Fibroblast of pulmonary artery (primary cell): ENCODE results near the gene CLDN24.

Experiments
- DNase-seq: peaks from one replicate; pipeline ENCODE4 v3.0.0-alpha.2; 2010; ENCODE audit warnings: low read depth
- H3K4me3 ChIP-seq: replicated peaks from 2 replicates; pipeline ENCODE4 v1.5.1; 2011; ENCODE audit warnings: low read depth, mild to moderate bottlenecking, control low read depth, low read length, moderate library complexity
- TF ChIP-seq, protein P1 (sequence below): IDR thresholded peaks from 2 replicates; pipeline ENCODE4 v1.5.1; 2011; ENCODE audit warnings: mild to moderate bottlenecking, control low read depth, low read length, inconsistent platforms; ENCODE audit errors: missing control alignments

CLDN24 gene

DNA sequence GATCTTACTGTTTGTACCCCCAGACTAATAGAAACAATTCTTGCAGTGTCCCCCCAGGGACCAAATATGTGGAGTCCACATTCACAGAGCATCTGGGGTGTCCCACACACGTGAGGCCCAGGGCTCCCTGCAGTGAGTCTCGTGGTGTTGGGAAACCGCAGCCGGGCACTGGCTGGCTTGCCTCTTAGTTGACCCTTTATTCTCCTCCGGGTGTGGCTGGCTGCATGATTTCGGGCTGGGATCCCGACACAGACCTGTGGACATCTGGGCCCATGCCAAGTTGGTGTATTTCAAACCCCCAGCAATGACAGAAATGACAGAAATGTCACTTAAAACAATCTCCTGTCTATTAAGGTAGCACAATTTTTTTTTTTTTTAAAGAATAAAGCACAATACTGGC is 15.6 kb upstream of the CLDN24 start:
- TF ChIP-seq, protein P1, sequence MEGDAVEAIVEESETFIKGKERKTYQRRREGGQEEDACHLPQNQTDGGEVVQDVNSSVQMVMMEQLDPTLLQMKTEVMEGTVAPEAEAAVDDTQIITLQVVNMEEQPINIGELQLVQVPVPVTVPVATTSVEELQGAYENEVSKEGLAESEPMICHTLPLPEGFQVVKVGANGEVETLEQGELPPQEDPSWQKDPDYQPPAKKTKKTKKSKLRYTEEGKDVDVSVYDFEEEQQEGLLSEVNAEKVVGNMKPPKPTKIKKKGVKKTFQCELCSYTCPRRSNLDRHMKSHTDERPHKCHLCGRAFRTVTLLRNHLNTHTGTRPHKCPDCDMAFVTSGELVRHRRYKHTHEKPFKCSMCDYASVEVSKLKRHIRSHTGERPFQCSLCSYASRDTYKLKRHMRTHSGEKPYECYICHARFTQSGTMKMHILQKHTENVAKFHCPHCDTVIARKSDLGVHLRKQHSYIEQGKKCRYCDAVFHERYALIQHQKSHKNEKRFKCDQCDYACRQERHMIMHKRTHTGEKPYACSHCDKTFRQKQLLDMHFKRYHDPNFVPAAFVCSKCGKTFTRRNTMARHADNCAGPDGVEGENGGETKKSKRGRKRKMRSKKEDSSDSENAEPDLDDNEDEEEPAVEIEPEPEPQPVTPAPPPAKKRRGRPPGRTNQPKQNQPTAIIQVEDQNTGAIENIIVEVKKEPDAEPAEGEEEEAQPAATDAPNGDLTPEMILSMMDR = no peak
- H3K4me3 ChIP-seq = no peak overlapping the region
- DNase-seq = no peak

DNA sequence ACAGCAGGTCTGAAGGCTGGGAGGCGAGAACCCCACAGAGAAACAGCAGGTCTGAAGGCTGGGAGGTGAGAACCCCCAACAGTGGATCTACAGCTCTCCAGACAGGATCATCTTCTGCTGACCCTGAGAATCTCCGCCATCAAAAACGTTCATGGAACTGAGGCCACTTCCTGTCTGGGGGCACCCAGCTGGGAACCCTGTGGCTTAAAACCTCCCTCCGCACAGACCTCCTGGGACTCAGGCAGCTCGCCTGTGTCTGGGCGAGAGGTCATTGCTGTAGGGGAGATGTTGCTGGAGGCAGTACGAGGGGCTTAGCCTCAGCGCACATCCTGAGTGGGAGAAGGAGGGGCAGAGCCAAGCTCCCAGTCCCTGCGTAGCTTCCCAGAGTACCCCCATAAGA is 15.1 kb upstream of the CLDN24 start:
- no peak for DNase-seq
- TF ChIP-seq, protein P1 = no peak
- H3K4me3 ChIP-seq = no peak overlapping the region

DNA sequence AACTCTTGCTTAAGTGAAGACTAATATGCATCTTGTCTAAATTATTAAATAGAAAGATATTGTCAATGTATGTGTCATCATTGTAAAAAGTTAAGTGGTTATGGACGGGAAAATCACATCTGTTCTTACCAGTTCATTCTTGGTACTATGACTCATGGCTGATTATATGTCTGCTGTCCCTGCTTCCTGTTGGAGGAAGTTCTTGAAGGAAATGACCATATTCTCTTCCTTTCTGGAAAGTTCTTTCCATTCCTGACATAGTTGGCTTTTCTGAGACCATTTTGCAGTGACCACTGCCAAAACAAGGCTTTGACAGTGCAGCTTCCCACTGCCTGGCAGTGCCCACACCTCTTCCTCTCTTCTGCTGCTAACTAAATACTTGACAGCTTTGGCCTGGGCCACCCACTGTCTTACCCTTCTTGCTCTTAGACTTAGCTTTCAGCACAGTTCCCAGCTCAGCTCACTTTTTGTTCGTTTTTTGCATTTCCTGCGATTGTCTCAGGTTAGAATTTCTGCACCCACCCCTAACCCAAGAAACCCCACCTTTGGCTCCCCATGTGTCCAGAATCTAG is 13.2 kb upstream of the CLDN24 start:
- DNase-seq = peak; percentile 92

DNA sequence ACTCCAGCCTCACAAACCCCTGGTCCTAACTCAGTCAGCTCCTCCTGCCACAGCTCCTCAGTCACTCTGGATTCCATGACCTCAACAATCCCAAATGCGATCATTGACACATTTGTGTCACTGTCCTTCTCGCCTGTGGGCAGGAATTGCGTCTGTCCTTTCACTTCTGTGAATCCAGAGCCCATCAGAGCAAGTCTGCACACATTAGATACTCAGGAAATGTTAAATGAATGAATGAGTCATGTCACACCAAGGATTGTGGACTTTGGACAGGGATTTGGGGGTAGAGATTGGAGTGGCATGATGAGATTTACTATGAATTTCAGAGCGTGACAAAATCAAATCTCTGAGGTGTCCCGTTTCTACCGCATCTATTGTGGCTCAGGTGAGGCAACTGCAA is 11.8 kb upstream of the CLDN24 start:
- no peak overlapping the region for H3K4me3 ChIP-seq
- DNase-seq = no peak
- TF ChIP-seq, protein P1 = no peak

More for the DNA sequence above, 13.2 kb upstream of the CLDN24 start:
- TF ChIP-seq, protein P1 = no peak
- no peak overlapping the region for H3K4me3 ChIP-seq

DNA sequence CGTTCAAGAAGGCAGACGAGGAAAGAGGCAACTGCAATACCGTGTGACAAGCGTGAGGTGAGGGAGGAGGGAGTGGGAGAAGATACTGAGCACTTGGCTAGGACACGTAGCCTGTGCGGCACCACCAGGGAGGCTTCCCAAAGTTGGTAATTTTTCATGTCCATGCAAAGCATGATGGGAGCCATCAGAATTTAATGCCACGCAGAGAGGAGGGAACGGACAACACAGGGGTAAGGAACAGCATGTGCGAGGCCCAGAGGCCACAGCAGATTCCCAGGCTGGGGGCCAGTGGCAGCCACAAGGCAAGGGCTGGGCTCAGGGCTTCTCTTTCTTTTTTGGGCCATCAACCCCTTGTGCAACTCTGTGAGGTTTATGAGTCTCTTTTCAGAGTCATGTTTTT is 11.0 kb upstream of the CLDN24 start:
- DNase-seq = no peak
- H3K4me3 ChIP-seq = no peak overlapping the region

DNA sequence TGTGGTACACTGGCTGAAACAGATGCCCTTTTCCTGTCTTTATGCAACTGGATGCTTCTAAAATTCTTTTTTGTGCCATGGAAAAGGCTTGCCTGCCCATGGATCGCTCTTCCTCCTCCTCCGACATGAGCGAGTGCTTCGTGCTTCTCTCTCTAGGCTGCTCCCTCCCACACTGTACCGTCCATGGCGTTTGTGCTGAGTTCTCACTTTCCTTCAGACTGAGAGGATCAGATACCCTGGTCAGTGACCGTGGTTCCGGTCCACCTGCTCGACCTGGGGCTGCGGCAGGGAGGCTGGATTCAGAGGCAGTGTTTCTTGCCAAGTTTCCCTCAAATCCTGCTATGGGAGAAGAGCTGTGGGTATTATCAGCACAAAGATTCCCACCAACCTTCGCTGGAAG is 10.2 kb upstream of the CLDN24 start:
- no peak for DNase-seq
- no peak overlapping the region for H3K4me3 ChIP-seq
- TF ChIP-seq, protein P1 = no peak

More for the DNA sequence above, 11.0 kb upstream of the CLDN24 start:
- TF ChIP-seq, protein P1 = no peak

DNA sequence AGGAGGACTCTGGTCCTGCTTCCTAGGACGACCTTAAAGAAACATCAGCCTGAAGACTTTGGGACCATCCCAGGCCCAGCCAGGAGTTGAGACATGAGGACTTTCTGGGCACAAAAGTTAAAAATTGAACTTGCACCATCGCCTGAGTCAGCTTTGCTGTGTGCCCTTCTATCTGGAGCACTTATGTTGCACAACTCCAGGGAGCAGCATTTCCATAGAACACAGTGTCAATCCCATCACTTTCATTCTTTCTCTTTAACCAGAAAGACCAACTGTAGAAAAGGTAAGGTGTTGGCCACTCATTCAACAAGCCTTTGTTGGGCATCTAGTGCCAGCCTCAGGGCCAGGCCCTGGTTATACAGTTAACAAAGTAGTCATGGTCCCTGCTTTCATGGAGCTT is 8.6 kb upstream of the CLDN24 start:
- TF ChIP-seq, protein P1 = no peak
- no peak overlapping the region for H3K4me3 ChIP-seq
- DNase-seq = peak; percentile 23
